ENCODE results near the gene DSG3. TPM values are rescaled to one million over a fixed set of nuclear protein-coding genes. Genes with fewer than 3 reads are reported as not detected.

DSG3 gene
- total and polyA plus RNA-seq, 2 of the 13 experiments (the other 11 are each of a cell fraction or from before 2014, with no cell fraction given): not detected

DNA sequence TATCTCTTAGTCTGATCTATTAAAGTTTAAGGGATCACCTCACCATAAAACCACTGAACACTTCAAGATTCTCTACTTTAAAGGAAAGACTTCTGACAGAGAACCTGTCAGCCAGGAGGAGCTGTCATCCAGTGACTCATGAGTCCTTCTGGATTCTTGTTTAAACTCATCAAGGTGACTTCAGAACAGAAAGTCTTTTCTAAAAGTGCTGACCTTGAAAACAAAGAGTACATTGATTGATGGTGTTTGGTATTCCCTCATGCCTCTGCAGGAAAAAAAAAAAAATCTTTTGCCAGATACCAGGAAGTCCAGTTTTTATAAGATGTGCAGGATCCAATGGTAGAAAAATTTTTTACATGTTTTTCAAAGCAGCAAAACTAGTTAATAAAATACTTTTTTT, 62.8 kb downstream of the DSG3 start (continued):
- no peak for TF ChIP-seq ZNF484 (CRISPR knock-in tag; IDR thresholded peaks at IDR 0.05; ENCODE audit: borderline replicate concordance, low read depth)
- TF ChIP-seq SALL1 (CRISPR knock-in tag; IDR thresholded peaks at IDR 0.05): no peak
- TF ChIP-seq REL (CRISPR knock-in tag; conservative IDR thresholded peaks at IDR 0.05): no peak
- no peak for TF ChIP-seq TEAD3 (CRISPR knock-in tag; optimal IDR thresholded peaks at IDR 0.05; ENCODE audit: borderline replicate concordance)
- TF ChIP-seq GATAD2A (CRISPR knock-in tag; IDR thresholded peaks at IDR 0.05): peak; percentile 78
- no peak for TF ChIP-seq CEBPG (CRISPR knock-in tag; IDR thresholded peaks at IDR 0.05)
- TF ChIP-seq ZNF556 (CRISPR knock-in tag; IDR thresholded peaks at IDR 0.05; ENCODE audit: borderline replicate concordance): no peak
- TF ChIP-seq, protein P1, sequence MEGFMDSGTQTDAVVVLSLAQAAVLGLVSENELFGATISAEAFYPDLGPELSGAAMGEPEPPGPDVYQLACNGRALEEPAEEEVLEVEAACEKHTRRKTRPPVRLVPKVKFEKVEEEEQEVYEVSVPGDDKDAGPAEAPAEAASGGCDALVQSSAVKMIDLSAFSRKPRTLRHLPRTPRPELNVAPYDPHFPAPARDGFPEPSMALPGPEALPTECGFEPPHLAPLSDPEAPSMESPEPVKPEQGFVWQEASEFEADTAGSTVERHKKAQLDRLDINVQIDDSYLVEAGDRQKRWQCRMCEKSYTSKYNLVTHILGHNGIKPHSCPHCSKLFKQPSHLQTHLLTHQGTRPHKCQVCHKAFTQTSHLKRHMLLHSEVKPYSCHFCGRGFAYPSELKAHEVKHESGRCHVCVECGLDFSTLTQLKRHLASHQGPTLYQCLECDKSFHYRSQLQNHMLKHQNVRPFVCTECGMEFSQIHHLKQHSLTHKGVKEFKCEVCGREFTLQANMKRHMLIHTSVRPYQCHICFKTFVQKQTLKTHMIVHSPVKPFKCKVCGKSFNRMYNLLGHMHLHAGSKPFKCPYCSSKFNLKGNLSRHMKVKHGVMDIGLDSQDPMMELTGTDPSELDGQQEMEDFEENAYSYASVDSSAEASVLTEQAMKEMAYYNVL (CRISPR knock-in tag; IDR thresholded peaks at IDR 0.05; ENCODE audit: borderline replicate concordance): no peak
- no peak for TF ChIP-seq KLF6 (CRISPR knock-in tag; IDR thresholded peaks at IDR 0.05)
- 0 out of 2 replicates have a peak, but pooled peaks have one; percentile 10 for TF ChIP-seq RARA (CRISPR knock-in tag; IDR thresholded peaks at IDR 0.05)
- no peak for TF ChIP-seq NPAS2 (CRISPR knock-in tag; IDR thresholded peaks at IDR 0.05; ENCODE audit: borderline replicate concordance)
- TF ChIP-seq TCF7L2 (IDR thresholded peaks at IDR 0.05; ENCODE audit: low read depth, low read length): no peak
- TF ChIP-seq, protein P2, sequence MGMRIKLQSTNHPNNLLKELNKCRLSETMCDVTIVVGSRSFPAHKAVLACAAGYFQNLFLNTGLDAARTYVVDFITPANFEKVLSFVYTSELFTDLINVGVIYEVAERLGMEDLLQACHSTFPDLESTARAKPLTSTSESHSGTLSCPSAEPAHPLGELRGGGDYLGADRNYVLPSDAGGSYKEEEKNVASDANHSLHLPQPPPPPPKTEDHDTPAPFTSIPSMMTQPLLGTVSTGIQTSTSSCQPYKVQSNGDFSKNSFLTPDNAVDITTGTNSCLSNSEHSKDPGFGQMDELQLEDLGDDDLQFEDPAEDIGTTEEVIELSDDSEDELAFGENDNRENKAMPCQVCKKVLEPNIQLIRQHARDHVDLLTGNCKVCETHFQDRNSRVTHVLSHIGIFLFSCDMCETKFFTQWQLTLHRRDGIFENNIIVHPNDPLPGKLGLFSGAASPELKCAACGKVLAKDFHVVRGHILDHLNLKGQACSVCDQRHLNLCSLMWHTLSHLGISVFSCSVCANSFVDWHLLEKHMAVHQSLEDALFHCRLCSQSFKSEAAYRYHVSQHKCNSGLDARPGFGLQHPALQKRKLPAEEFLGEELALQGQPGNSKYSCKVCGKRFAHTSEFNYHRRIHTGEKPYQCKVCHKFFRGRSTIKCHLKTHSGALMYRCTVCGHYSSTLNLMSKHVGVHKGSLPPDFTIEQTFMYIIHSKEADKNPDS (CRISPR knock-in tag; IDR thresholded peaks at IDR 0.05): no peak
- TF ChIP-seq, protein P3, sequence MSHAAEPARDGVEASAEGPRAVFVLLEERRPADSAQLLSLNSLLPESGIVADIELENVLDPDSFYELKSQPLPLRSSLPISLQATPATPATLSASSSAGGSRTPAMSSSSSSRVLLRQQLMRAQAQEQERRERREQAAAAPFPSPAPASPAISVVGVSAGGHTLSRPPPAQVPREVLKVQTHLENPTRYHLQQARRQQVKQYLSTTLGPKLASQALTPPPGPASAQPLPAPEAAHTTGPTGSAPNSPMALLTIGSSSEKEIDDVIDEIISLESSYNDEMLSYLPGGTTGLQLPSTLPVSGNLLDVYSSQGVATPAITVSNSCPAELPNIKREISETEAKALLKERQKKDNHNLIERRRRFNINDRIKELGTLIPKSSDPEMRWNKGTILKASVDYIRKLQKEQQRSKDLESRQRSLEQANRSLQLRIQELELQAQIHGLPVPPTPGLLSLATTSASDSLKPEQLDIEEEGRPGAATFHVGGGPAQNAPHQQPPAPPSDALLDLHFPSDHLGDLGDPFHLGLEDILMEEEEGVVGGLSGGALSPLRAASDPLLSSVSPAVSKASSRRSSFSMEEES (CRISPR knock-in tag; IDR thresholded peaks at IDR 0.05): no peak
- TF ChIP-seq, protein P4, sequence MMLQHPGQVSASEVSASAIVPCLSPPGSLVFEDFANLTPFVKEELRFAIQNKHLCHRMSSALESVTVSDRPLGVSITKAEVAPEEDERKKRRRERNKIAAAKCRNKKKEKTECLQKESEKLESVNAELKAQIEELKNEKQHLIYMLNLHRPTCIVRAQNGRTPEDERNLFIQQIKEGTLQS (CRISPR knock-in tag; IDR thresholded peaks at IDR 0.05): 0 out of 2 replicates have a peak, but pooled peaks have one; percentile 43
- no peak for TF ChIP-seq RARG (CRISPR knock-in tag; IDR thresholded peaks at IDR 0.05; ENCODE audit: low read depth)
- TF ChIP-seq TEAD2 (CRISPR knock-in tag; IDR thresholded peaks at IDR 0.05): no peak
- no peak for TF ChIP-seq ZNF775 (CRISPR knock-in tag; IDR thresholded peaks at IDR 0.05; ENCODE audit: borderline replicate concordance)
- TF ChIP-seq, protein P5, sequence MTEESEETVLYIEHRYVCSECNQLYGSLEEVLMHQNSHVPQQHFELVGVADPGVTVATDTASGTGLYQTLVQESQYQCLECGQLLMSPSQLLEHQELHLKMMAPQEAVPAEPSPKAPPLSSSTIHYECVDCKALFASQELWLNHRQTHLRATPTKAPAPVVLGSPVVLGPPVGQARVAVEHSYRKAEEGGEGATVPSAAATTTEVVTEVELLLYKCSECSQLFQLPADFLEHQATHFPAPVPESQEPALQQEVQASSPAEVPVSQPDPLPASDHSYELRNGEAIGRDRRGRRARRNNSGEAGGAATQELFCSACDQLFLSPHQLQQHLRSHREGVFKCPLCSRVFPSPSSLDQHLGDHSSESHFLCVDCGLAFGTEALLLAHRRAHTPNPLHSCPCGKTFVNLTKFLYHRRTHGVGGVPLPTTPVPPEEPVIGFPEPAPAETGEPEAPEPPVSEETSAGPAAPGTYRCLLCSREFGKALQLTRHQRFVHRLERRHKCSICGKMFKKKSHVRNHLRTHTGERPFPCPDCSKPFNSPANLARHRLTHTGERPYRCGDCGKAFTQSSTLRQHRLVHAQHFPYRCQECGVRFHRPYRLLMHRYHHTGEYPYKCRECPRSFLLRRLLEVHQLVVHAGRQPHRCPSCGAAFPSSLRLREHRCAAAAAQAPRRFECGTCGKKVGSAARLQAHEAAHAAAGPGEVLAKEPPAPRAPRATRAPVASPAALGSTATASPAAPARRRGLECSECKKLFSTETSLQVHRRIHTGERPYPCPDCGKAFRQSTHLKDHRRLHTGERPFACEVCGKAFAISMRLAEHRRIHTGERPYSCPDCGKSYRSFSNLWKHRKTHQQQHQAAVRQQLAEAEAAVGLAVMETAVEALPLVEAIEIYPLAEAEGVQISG (CRISPR knock-in tag; IDR thresholded peaks at IDR 0.05): no peak
